Neuronal stem cell (in vitro differentiated cells): ENCODE data around the gene FOXP1.

Source experiments
- DNase-seq: peaks from one replicate; pipeline ENCODE4 v3.0.0-alpha.2; 2013; ENCODE audit warnings: low spot score
- H2AFZ ChIP-seq: one replicate; pipeline ENCODE4 v1.6.1; 2013; ENCODE audit warnings: mild to moderate bottlenecking, low read length, inconsistent platforms
- H2AK5ac ChIP-seq: 2 replicates; pipeline ENCODE4 v1.6.1; 2013; ENCODE audit warnings: low read depth, mild to moderate bottlenecking, inconsistent platforms, low read length, moderate library complexity, mixed read lengths
- H2BK120ac ChIP-seq: 2 replicates; pipeline ENCODE4 v1.6.1; 2013; ENCODE audit warnings: low read depth, mild to moderate bottlenecking, inconsistent platforms, low read length, moderate library complexity, mixed read lengths
- H2BK12ac ChIP-seq: one replicate; pipeline ENCODE4 v1.6.1; 2013; ENCODE audit warnings: low read length, inconsistent platforms
- H2BK15ac ChIP-seq: 2 replicates; pipeline ENCODE4 v1.6.1; 2013; ENCODE audit warnings: mild to moderate bottlenecking, low read length, inconsistent platforms, mixed read lengths
- H2BK5ac ChIP-seq: one replicate; pipeline ENCODE4 v1.6.1; 2013; ENCODE audit warnings: inconsistent platforms, mild to moderate bottlenecking, low read length, moderate library complexity
- H3K14ac ChIP-seq: one replicate; pipeline ENCODE4 v1.6.1; 2013; ENCODE audit warnings: low read length, inconsistent platforms
- H3K18ac ChIP-seq: 2 replicates; pipeline ENCODE4 v1.6.1; 2013; ENCODE audit warnings: low read length, inconsistent platforms
- H3K23ac ChIP-seq: 2 replicates; pipeline ENCODE4 v1.6.1; 2013; ENCODE audit warnings: low read depth, mild to moderate bottlenecking, mixed read lengths, low read length, inconsistent platforms; ENCODE audit not compliant: poor library complexity
- H3K27ac ChIP-seq: replicated peaks from 3 replicates; pipeline ENCODE4 v1.5.1; 2013; ENCODE audit warnings: low read length, inconsistent platforms
- H3K27me3 ChIP-seq, 3 experiments: 2 replicates each; pipeline ENCODE4 v1.6.1; 2013; ENCODE audit warnings: low read length in 3 of 3, mild to moderate bottlenecking in 2 of 3, inconsistent platforms in 1 of 3, low read depth in 1 of 3, mixed read lengths in 1 of 3, moderate library complexity in 1 of 3; ENCODE audit not compliant: control insufficient read depth in 3 of 3, insufficient read depth in 3 of 3
- H3K36me3 ChIP-seq, 2 donors: replicated peaks in 1 of 2; 2 replicates each; pipeline ENCODE4 v1.6.1; 2013; ENCODE audit warnings: low read length in 2 of 2; ENCODE audit not compliant: control insufficient read depth in 2 of 2, insufficient read depth in 2 of 2
- H3K4ac ChIP-seq: 2 replicates; pipeline ENCODE4 v1.6.1; 2013; ENCODE audit warnings: inconsistent platforms, mild to moderate bottlenecking, low read length, moderate library complexity
- H3K4me1 ChIP-seq, 2 donors: 1 replicate in 1 of 2; 2 replicates in 1 of 2; pipeline ENCODE4 v1.6.1; 2013; ENCODE audit warnings: low read length in 2 of 2, low read depth in 1 of 2; ENCODE audit not compliant: control insufficient read depth in 2 of 2, insufficient read depth in 1 of 2
- H3K4me2 ChIP-seq: one replicate; pipeline ENCODE4 v1.6.1; 2013; ENCODE audit warnings: mild to moderate bottlenecking, low read length, inconsistent platforms; ENCODE audit not compliant: insufficient read depth, poor library complexity, severe bottlenecking
- H3K4me3 ChIP-seq, 2 donors: 2 replicates each; pipeline ENCODE4 v1.5.1; 2013; ENCODE audit warnings: low read length in 2 of 2, mild to moderate bottlenecking in 2 of 2, inconsistent platforms in 1 of 2, moderate library complexity in 1 of 2
- H3K79me1 ChIP-seq: one replicate; pipeline ENCODE4 v1.6.1; 2013; ENCODE audit warnings: low read depth, mild to moderate bottlenecking, inconsistent platforms, low read length, moderate library complexity
- H3K9ac ChIP-seq: one replicate; pipeline ENCODE4 v1.6.1; 2013; ENCODE audit warnings: mild to moderate bottlenecking, low read depth, low read length, inconsistent platforms; ENCODE audit not compliant: poor library complexity
- H3K9me3 ChIP-seq, 2 donors: replicated peaks in 1 of 2; 2 replicates each; pipeline versions ENCODE3 to v1.6.1; 2013; ENCODE audit warnings: low read length in 2 of 2, mild to moderate bottlenecking in 2 of 2, inconsistent platforms in 1 of 2, low read depth in 1 of 2, mixed read lengths in 1 of 2, moderate library complexity in 1 of 2; ENCODE audit not compliant: control insufficient read depth in 2 of 2, insufficient read depth in 1 of 2
- H4K8ac ChIP-seq: one replicate; pipeline ENCODE4 v1.6.1; 2013; ENCODE audit warnings: low read depth, mild to moderate bottlenecking, inconsistent platforms, low read length, moderate library complexity
- H4K91ac ChIP-seq: one replicate; pipeline ENCODE4 v1.6.1; 2013; ENCODE audit warnings: low read length, low read depth, mild to moderate bottlenecking, inconsistent platforms; ENCODE audit not compliant: poor library complexity
- WGBS, 2 donors: extraction: QIAGEN DNeasy Blood & Tissue Kit; methylation state at CpG; one replicate each; pipeline ENCODE4 v1.1.7; 2013; ENCODE audit warnings: missing lambda C conversion rate in 2 of 2, mixed read lengths in 1 of 2; ENCODE audit not compliant: insufficient read length in 2 of 2, insufficient replicate concordance in 1 of 2; ENCODE audit errors: extremely low coverage in 2 of 2; 5-methylcytosine and 5-hydroxymethylcytosine counted together

FOXP1 gene

GRCh38 chr3:71463617-71464016, 119.9 kb downstream of the FOXP1 start:
- Histone ChIP-seq H3K23ac (no peak overlapping the region), H3K4me2 (no peak overlapping the region), H3K36me3 (no peaks in the 10 kb centered on the region)

GRCh38 chr3:71462586-71462985, 120.9 kb downstream of the FOXP1 start:
- H2BK120ac ChIP-seq, result no peak overlapping the region
- DNase-seq, result no peak
- no peak overlapping the region for H2BK5ac ChIP-seq
- peaks cover 0 to 8% of the 10 kb centered on the region in 2 donors for H3K4me1 ChIP-seq
- no CpG with 5 or more reads among the region's 7 CpGs for WGBS, 2 donors
- no peaks in the 10 kb centered on the region for H3K27me3 ChIP-seq
- no peak overlapping the region for H2AFZ ChIP-seq
- no peak overlapping the region for H3K4ac ChIP-seq
- H3K36me3 ChIP-seq, result no peaks in the 10 kb centered on the region
- H2BK12ac ChIP-seq, result no peak overlapping the region
- no peak overlapping the region for H3K9ac ChIP-seq
- no peak overlapping the region for H4K91ac ChIP-seq
- H3K79me1 ChIP-seq, result no peaks in the 10 kb centered on the region
- no peak overlapping the region for H3K4me3 ChIP-seq
- no peak overlapping the region for H4K8ac ChIP-seq
- no peak overlapping the region for H3K4me2 ChIP-seq
- no peak overlapping the region for H3K27ac ChIP-seq
- H2AK5ac ChIP-seq, result no peak overlapping the region
- no peak overlapping the region for H3K14ac ChIP-seq
- H3K9me3 ChIP-seq, result no peaks in the 10 kb centered on the region
- H3K18ac ChIP-seq, result no peak overlapping the region
- no peak overlapping the region for H2BK15ac ChIP-seq
- H3K23ac ChIP-seq, result no peak overlapping the region

More at GRCh38 chr3:71463617-71464016, 119.9 kb downstream of the FOXP1 start:
- Histone ChIP-seq H2AFZ (no peak overlapping the region), H3K18ac (no peak overlapping the region), H2BK12ac (no peak overlapping the region), H3K4ac (no peak overlapping the region), H3K4me1 (peaks cover 0 to 8% of the 10 kb centered on the region in 2 donors), H4K8ac (no peak overlapping the region), H3K9me3 (no peaks in the 10 kb centered on the region), H3K27me3 (no peaks in the 10 kb centered on the region), H3K79me1 (no peaks in the 10 kb centered on the region), H4K91ac (no peak overlapping the region), H3K27ac (no peak overlapping the region), H3K14ac (no peak overlapping the region), H3K4me3 (no peak overlapping the region), H3K9ac (no peak overlapping the region), H2BK120ac (no peak overlapping the region), H2AK5ac (no peak overlapping the region), H2BK15ac (no peak overlapping the region), H2BK5ac (no peak overlapping the region)
- no CpG with 5 or more reads among the region's 3 CpGs for WGBS, 2 donors
- DNase-seq, result no peak

- Histone ChIP-seq H3K4me1 (peaks cover 0 to 6% of the 10 kb centered on the region in 2 donors), H3K14ac (no peak overlapping the region), H3K18ac (no peak overlapping the region), H4K91ac (no peak overlapping the region), H3K9ac (no peak overlapping the region), H2BK5ac (no peak overlapping the region), H4K8ac (no peak overlapping the region), H2AFZ (no peak overlapping the region), H2BK15ac (no peak overlapping the region), H2BK12ac (no peak overlapping the region), H3K27me3 (no peaks in the 10 kb centered on the region), H3K36me3 (no peaks in the 10 kb centered on the region), H2BK120ac (no peak overlapping the region), H2AK5ac (no peak overlapping the region), H3K4me3 (no peak overlapping the region), H3K27ac (no peak overlapping the region), H3K23ac (no peak overlapping the region), H3K4me2 (no peak overlapping the region), H3K9me3 (no peaks in the 10 kb centered on the region), H3K79me1 (no peaks in the 10 kb centered on the region), H3K4ac (no peak overlapping the region)
- no peak for DNase-seq
- no CpG with 5 or more reads among the region's 9 CpGs for WGBS, 2 donors
Observed at GRCh38 chr3:71461749-71462483, 121.6 kb downstream of the FOXP1 start.

- H3K23ac ChIP-seq, result no peak overlapping the region
- no peak overlapping the region for H3K9ac ChIP-seq
- no peaks in the 10 kb centered on the region for H3K27me3 ChIP-seq
- no CpG with 5 or more reads among the region's 9 CpGs for WGBS, 2 donors
- peaks cover 0 to 3% of the 10 kb centered on the region in 2 donors for H3K4me1 ChIP-seq
- H3K27ac ChIP-seq, result no peak overlapping the region
- H3K4me2 ChIP-seq, result no peak overlapping the region
- H2BK15ac ChIP-seq, result no peak overlapping the region
- no peaks in the 10 kb centered on the region for H3K79me1 ChIP-seq
- no peak for DNase-seq
- H3K4ac ChIP-seq, result no peak overlapping the region
- no peak overlapping the region for H2AK5ac ChIP-seq
- H2BK5ac ChIP-seq, result no peak overlapping the region
- no peak overlapping the region for H3K14ac ChIP-seq
- no peak overlapping the region for H2BK12ac ChIP-seq
- H4K91ac ChIP-seq, result no peak overlapping the region
- no peaks in the 10 kb centered on the region for H3K36me3 ChIP-seq
- no peak overlapping the region for H4K8ac ChIP-seq
- no peak overlapping the region for H2BK120ac ChIP-seq
- no peak overlapping the region for H3K4me3 ChIP-seq
- no peaks in the 10 kb centered on the region for H3K9me3 ChIP-seq
- H3K18ac ChIP-seq, result no peak overlapping the region
- no peak overlapping the region for H2AFZ ChIP-seq
Observed at GRCh38 chr3:71461114-71461513, 122.4 kb downstream of the FOXP1 start.
